ENCODE measurements around the gene PDE4D.

DNA sequence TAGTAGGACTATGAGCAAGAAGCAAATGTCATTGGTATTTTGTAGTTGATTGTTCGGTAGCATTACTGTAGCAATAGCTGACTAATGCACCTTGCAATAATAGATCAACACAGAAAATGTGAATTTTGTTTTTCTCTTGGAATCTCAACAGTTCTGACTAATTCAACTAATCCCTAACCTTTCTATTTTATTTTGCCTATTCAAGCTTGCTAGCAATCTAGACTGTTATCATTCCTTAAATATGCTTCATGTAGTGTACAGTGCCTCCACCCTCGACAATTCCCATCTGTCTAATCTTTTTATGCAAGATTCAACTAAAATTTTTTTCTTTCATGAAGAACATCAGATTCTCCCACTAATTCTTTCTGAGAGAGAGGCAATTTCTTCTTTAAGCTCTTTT lies 570.6 kb downstream of the PDE4D start:
- TF ChIP-seq, protein P1, sequence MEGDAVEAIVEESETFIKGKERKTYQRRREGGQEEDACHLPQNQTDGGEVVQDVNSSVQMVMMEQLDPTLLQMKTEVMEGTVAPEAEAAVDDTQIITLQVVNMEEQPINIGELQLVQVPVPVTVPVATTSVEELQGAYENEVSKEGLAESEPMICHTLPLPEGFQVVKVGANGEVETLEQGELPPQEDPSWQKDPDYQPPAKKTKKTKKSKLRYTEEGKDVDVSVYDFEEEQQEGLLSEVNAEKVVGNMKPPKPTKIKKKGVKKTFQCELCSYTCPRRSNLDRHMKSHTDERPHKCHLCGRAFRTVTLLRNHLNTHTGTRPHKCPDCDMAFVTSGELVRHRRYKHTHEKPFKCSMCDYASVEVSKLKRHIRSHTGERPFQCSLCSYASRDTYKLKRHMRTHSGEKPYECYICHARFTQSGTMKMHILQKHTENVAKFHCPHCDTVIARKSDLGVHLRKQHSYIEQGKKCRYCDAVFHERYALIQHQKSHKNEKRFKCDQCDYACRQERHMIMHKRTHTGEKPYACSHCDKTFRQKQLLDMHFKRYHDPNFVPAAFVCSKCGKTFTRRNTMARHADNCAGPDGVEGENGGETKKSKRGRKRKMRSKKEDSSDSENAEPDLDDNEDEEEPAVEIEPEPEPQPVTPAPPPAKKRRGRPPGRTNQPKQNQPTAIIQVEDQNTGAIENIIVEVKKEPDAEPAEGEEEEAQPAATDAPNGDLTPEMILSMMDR (IDR thresholded peaks at IDR 0.05), result no peak
- TF ChIP-seq POLR2A (IDR thresholded peaks at IDR 0.05), result no peak
- no peak for TF ChIP-seq EP300 (IDR thresholded peaks at IDR 0.05)
- TF ChIP-seq POLR2AphosphoS5 (IDR thresholded peaks at IDR 0.05), result no peak
